ENCODE results near the gene EPHA3.

The EPHA3 gene

GRCh38 chr3:89372456-89372855 is 265.0 kb downstream of the EPHA3 start:
- DNase-seq: no peak

DNA sequence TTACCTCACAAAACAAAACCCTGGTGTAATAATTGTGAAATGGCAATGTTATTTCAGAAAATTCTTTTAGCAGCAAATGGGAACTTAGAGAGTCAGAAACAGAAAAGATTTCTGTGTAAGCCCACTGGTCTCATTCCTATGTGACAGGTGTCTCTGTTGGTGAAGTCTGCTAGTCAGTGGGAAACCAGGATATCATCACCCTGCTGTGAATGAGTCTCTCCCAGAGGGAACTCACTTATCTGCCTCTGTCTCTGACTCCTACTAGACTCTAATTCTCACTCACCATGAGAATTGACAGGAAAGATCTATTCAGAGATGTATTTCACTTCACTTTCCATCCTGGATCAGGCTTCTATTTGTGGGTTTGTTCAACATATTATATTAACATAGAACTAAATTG is 266.0 kb downstream of the EPHA3 start:
- DNase-seq: no peak

DNA sequence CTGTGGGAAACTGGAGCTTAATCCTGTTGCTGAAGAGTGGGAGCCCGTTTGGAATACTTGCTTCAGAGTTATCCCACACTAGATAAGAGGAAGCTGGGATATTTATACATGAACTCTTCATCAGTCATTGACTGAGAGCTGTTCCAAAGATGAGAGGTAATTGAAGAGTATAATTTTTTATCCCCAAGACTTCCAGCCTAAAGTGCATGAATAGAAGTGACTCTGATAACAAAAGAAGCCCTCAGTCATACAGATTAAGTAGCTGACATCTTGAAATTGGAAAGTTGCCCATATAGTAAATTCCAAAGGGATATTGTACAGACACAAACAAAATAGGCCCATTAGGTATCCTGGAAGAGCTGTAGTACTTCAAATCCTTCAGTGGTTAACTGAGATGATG is 268.0 kb downstream of the EPHA3 start:
- no peak for DNase-seq

- DNase-seq: no peak
These were observed 272.6 kb downstream of the EPHA3 start for GRCh38 chr3:89380016-89380415.

- no peak for DNase-seq
These were observed 285.6 kb downstream of the EPHA3 start for GRCh38 chr3:89392991-89393390.

DNA sequence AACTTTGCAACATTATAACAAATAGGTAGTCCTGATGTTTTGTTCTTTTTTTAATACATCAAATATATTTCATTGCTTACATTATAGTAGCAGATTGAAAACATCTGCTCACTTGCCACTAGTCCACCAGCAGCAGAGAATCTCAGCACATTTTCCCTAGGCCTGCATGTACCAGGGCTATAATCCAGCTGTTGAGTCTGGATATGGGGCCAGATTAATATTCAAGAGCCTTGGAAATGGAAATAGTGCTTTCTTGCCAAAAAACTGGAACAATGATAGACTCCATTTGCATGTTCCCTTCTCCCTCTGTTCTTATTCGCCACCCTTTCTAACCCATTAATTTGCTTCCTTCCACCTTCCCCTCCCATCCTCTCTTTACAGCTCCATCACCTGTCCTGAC is 288.0 kb downstream of the EPHA3 start:
- no peak for DNase-seq

GRCh38 chr3:89395996-89396395 is 288.6 kb downstream of the EPHA3 start:
- no peak for DNase-seq

- DNase-seq: no peak
These were observed 294.6 kb downstream of the EPHA3 start for GRCh38 chr3:89402051-89402450.

DNA sequence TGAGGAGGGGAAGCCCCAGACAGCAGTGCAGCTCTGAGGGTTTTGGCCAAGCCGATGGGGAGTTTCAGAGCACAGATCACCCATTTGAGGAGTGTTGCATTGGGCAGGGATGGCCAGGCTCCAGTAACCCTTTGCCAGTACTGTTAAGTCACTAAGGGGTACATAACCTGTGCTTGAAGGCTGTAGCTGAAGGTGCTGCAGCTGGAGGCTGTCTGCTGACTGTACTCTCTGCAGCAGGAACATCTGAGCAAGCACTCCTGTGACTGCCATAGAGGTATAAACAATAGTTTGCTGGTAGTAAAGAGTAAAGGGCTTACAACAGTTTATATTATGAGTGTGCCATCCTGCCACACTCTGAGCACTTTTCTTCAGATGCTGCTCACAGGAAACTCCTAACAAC is 297.8 kb downstream of the EPHA3 start:
- no peak for DNase-seq

- no peak for DNase-seq
These were observed 298.2 kb downstream of the EPHA3 start for GRCh38 chr3:89405593-89405992.

GRCh38 chr3:89411201-89411600 is 303.8 kb downstream of the EPHA3 start:
- DNase-seq: no peak

- DNase-seq: no peak
These were observed 306.8 kb downstream of the EPHA3 start for GRCh38 chr3:89414270-89414669.

- DNase-seq: no peak
These were observed 312.3 kb downstream of the EPHA3 start for GRCh38 chr3:89419647-89420241.

DNA sequence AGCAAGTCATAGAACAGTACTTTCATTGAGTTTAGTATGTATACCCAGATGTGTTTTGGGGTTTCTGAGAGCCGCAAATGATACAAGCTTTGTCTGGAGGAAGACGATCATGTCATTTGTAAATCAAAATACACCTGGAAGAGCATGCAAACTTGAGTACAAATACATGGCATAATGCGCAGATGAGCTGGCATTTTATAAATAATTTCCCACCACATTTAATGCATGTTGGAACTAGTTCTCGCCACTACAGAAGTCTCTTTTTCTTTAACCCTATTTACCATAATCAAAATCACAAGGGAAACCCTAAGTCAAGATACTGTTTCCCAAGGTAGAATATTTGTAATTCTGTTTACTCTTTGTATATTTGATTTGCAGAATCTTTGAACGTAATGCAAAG is 318.6 kb downstream of the EPHA3 start:
- DNase-seq: no peak

DNA sequence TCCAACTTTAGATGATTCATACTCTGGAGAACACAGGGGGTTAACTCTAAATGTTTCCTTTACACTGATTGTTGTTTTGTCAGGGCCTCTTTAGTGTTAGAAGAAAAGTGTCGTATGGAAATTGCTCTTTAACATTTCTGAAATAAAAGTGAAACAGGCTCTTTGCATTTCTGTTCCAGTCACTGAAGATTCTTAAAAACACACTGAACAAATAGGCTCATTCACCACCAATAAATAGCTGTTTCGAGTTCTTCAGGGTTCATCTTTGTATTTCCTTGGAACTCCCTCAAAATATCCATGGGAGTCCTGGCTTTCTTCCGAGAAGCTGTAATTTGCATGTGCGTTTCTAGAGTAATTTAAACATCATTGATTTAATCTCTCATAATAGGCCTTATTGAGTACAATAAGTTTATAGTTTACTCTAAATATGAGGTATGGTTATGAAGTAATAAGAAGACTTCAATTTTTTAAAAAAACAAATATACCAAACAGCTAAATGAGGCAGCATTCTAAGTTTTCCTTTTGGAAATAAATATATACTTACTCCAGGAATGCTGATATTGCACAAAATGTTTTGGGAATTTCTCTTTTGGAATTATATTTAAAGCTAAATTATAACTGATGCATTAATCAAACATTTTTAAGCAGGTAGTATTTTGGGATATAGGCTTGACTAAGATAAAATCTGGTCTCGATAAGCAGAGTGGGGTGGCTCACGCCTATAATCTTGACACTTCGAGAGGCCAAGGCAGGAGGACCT is 327.4 kb downstream of the EPHA3 start:
- DNase-seq: no peak

GRCh38 chr3:89436846-89437245 is 329.4 kb downstream of the EPHA3 start:
- no peak for DNase-seq

DNA sequence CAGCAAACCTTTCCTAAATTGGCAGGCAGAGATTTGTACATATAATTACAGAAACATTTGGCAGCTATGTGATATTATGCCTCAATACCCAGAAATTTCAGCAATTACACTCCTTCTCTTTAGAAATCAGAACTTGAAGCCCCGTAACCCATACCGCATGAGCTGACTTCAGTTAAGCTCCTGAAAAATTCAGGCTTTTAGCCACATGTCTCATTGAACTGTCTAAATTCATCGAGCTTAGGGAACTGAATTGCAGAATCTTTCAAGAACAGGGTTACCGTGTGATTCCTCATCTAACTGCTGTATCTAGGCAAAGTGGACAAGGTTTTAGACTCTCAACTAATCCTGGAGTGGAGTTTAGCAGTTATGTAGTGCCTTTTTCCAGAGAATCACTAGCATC is 333.0 kb downstream of the EPHA3 start:
- no peak for DNase-seq

DNA sequence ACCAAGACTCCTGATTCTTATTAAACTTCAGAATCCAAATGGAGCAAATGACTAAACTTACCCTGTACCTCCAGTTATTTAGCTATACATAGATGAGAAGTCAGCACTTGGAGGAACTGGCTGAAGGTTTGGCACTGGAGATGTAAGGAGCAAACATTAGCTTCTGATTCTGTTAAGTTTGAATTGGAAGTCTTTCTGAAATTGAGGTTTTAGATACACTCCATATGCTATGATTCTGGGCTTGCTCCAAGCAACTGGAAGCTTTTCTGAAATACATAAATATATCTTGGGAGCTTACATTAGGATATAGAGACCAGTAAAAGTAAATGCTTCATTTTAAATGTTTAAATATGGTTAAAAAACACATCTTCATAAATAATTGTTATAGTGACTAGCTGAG is 333.7 kb downstream of the EPHA3 start:
- no peak for DNase-seq

DNA sequence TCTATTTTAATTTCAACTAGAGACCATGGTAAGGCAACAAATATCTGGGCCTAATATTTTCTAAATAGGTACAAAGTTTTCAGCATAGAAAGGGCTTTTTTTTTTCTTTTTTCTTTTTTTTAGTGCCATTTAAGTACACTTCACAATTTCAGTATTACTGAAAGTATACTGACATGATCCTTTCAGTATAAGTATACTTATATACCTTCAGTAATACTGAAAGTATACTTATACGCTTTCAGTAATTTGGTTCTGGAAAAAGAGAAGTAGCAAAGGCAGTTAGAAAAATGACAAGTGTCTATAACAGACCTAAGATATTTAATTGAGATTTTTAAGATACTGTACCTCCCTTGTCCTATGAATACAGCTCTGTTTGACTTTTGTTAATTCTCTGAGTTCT is 339.2 kb downstream of the EPHA3 start:
- no peak for DNase-seq

GRCh38 chr3:89447243-89447642 is 339.8 kb downstream of the EPHA3 start:
- DNase-seq: no peak

DNA sequence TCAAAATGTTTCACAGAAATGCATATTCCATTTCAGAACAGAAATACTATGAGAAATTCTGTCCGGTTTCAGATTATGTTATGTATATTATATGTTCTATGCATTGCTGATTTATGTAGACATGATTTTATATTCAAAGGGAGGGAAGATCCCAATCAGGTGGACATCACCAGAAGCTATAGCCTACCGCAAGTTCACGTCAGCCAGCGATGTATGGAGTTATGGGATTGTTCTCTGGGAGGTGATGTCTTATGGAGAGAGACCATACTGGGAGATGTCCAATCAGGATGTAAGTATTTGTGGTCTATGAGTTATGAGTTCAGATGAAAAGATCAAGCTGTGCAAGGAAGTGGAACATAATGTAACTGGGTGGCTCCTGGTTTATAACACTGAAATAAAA is 341.7 kb downstream of the EPHA3 start:
- DNase-seq: no peak

DNA sequence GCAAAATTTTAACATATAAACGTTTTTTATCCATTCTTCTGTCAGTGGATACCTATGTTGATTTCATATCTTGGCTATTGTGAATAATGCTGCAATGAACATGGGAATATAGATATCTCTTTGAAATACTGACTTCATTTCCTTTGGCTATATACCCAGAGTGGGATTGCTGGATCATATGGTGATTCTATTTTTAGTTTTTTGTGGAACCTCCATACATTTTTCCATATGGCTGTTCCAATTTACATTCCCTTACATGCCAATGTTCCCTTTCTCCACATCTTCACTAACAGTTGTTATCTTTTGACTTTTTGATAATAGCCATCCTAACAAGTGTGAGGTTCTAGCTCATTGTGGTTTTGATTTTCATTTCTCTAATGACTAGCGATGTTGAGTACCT is 344.6 kb downstream of the EPHA3 start:
- no peak for DNase-seq

- no peak for DNase-seq
These were observed 347.8 kb downstream of the EPHA3 start for GRCh38 chr3:89455240-89455639.

DNA sequence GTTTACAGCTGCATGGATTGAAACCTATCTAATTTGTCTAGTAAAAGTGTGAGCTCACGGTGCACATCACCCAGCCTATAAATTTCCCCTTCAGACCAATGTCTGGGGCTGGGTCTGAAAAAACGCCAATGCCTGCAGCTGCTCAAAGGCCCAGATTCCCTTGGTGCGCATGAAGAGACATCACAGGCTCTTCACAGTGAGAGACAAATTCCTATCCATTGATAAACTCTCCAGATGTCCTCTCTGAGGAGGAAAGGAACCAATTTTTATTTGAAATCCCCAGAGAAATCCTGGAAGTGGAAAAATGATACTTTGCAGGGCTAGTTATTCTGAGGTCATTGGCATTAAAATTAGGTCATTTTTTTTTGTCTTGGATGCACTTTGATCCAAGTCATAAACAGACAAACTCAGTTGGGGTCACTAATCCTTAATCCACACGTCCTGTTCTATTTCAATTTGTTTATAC is 360.5 kb downstream of the EPHA3 start:
- no peak for DNase-seq

- DNase-seq: no peak
These were observed 364.7 kb downstream of the EPHA3 start for GRCh38 chr3:89472101-89472500.
